Subcutaneous adipose tissue (tissue), 4 donors: Measurements from ENCODE around the gene CORO2B. TPM values are rescaled to one million over a fixed set of nuclear protein-coding genes. Genes with fewer than 3 reads are reported as not detected.

Experiments
- total RNA-seq, 4 donors: library from RNA; depleted of rRNA; stranded (reverse); fragments of >200 nt; gene quantifications; one replicate each; pipeline ENCODE4 v1.1.0, GENCODE V29; 2016
- TF ChIP-seq, protein P1 (sequence below): fragments of 450-650 bp; IDR thresholded peaks from one replicate; pipeline ENCODE4 v1.5.1; 2016; ENCODE audit warnings: low read depth, mild to moderate bottlenecking, control low read depth, antibody characterized with exemption, moderate library complexity

CORO2B gene
- total RNA-seq, 4 donors from 2014 or later, result 5.4 to 15.3 (median 9.7) TPM

DNA sequence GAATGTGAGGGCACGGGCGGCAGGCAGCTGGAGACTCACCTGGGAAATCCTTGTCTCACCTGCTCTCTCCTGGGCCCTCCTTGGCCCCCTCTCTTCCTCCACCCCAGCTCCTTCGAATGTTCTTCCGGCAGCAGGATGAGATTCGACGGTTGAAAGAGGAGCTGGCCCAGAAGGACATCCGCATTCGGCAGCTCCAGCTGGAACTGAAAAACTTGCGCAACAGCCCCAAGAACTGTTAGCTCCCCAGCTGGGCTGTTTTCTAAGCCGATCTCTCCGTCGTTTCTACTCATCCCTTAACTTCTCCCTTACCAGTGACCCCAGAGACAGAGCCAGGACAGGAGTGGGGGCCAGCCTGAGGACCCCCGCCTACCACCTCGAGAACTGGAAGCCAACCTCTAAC is 146.9 kb downstream of the CORO2B start:
- TF ChIP-seq, protein P1, sequence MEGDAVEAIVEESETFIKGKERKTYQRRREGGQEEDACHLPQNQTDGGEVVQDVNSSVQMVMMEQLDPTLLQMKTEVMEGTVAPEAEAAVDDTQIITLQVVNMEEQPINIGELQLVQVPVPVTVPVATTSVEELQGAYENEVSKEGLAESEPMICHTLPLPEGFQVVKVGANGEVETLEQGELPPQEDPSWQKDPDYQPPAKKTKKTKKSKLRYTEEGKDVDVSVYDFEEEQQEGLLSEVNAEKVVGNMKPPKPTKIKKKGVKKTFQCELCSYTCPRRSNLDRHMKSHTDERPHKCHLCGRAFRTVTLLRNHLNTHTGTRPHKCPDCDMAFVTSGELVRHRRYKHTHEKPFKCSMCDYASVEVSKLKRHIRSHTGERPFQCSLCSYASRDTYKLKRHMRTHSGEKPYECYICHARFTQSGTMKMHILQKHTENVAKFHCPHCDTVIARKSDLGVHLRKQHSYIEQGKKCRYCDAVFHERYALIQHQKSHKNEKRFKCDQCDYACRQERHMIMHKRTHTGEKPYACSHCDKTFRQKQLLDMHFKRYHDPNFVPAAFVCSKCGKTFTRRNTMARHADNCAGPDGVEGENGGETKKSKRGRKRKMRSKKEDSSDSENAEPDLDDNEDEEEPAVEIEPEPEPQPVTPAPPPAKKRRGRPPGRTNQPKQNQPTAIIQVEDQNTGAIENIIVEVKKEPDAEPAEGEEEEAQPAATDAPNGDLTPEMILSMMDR, result no peak

DNA sequence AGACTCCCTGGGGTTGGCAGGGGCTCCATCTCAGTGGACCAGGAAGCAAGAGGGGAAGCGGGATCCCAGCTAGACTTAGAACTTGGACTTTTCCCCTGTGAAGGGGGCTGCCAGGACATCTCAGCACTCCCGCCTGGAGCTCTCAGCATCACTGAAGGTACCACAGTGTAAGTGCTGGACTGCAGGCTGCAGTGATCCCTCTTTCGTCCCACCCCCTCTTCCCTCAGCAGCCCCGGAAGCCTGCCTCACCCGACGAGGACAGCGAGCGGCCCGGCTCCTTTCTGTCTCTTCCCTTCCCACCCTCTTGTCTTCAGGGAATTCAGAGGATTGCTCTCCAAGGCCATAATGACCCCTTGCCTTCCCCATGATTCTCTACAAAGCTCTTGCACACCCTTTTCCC is 147.5 kb downstream of the CORO2B start:
- TF ChIP-seq, protein P1, result no peak

DNA sequence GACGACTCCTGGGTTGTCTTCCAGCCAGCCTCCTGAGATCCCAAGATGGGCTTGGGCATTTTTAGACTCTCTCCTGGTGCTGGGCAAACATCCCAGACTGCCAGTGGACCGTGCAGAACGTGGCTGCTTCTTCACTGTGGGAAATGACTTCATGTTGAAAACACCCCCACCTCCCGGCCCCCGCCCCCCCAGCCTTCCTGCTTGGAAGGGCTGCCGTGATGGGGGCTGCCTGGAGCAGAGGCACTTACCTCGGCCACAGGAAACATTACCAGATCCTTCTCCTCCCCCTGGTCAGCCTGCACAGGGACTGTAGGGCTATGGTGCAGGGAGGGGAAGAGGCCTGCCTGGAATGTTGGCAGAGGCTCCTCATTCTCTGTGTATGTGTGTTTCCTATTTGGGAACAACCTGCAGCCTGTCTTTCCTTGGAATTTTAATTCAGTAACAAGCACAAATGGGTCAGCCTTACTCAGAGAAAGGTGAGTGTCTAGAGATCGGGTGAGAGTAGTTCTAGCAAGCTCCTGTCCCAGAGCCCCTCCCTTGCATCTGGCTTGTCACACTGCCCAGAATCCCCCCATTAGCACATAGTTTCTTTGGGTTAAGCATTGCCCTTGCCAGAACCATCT is 151.1 kb downstream of the CORO2B start:
- TF ChIP-seq, protein P1, result no peak

DNA sequence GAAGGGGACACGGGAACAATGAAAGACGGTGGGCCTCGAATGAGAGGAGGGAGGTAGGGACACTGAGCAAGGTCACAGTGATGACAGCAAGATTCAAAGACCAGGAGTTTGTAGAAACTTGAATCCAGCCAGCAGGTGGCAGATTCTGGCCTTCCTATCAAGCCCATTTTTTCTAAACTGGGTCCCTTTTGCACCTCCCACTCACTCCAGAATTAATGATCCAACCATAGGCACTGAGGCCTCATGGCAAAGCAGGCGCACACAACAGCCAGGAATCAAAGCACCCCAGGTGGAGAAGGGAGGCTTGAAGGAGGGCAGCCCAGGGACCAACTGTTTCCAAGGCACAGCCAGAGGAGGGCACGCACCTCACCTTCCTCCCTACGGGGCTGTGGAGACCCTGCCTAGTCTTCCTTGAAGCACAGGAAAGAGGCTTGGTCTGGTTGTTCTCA is 151.7 kb downstream of the CORO2B start:
- TF ChIP-seq, protein P1, result no peak

DNA sequence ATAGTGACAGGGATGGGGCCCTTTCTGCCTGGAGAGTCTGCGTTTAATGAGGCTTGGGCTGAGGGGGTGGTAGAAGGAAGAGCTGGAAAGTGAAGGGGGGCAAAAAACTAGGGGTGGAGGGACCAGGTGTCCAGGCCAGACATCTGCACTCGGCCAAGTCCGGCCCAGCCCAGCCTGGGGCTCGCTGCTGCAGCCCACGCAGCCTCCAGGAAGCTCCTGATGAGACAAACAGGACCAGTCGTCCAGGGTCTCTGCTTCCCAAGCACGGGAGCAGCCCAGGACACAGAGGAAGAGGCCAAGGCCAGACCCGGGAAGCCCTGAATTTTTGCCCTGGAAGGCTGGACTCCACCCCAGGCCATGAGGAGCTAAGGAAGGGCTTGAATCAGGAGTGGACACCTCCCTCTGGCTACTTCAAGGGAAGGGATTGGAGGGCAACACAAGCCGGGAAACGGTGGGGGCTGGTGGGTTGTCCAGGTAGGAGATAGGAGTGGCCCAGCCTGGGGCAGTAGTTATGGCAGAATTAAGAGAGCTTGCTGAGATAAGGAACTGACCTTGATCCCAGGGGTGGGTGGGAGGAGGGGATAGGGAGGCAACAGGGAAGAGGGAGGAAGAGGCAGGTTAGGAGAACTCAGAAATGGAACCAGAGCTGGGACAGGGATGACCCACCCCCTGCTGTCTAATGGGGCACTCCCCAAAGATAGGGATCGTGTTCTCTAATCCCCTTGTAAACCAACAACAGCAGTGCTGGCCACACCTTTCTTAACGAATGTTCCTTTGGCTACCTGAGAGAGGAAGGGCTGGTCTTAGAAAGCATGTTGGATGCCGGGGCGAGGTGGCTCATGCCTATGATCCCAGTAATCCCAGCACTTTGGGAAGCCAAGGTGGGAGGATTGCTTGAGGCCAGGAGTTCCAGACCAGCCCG is 152.4 kb downstream of the CORO2B start:
- TF ChIP-seq, protein P1, result no peak

DNA sequence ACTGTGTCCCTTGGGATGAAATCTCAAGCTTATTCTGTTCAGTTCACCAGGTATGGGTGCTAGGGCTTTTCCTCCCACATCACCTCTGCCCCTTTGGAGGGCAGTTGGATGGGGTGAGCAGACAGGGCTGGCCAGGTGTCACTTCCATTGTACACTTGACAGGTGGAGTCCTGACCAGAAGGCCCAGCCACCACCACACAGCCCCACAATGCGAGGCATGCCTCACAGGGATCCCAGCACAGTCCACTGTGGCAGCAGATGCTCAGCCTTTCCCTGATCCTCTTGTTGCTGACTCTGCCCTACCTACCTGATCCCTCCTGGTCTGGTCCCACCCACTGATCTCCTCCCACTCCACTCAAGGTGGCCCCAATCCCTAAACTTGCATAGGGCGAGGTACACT is 153.7 kb downstream of the CORO2B start:
- TF ChIP-seq, protein P1, result no peak

DNA sequence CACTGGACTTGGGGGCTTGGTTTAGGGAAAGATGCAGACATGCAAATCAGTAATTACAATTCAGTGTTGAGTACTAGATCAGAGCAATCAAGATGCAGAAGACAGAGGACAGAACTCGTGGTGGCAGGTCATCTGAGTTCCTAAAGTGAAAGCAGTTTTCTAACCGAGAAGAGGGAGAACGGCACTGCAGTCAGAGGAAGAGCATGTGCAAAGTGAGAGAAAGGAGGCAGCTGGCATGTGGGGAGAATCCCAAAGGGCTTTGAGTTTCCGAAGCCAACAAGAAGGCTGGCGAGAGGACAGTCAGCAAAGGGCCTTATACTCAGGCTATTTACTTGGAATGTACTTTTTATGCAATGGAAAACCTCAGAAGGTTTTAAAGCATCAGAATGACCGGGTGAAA is 154.9 kb downstream of the CORO2B start:
- TF ChIP-seq, protein P1, result no peak
